Fibroblast of upper back skin (primary cell): ENCODE data around the gene PHACTR1.

Experiments
- DNase-seq: peaks from one replicate; pipeline ENCODE4 v3.0.0-alpha.2; 2013

PHACTR1 gene

GRCh38 chr6:13172291-13172690 is 455.7 kb downstream of the PHACTR1 start:
- DNase-seq: no peak

GRCh38 chr6:13175087-13175486 is 458.5 kb downstream of the PHACTR1 start:
- no peak for DNase-seq

- no peak for DNase-seq
Measured at GRCh38 chr6:13175759-13176158, 459.2 kb downstream of the PHACTR1 start.

GRCh38 chr6:13177664-13178063 is 461.1 kb downstream of the PHACTR1 start:
- no peak for DNase-seq

GRCh38 chr6:13178107-13178506 is 461.5 kb downstream of the PHACTR1 start:
- no peak for DNase-seq

- DNase-seq: no peak
Measured at GRCh38 chr6:13180538-13180937, 464.0 kb downstream of the PHACTR1 start.

GRCh38 chr6:13181393-13181792 is 464.8 kb downstream of the PHACTR1 start:
- no peak for DNase-seq

- DNase-seq: no peak
Measured at GRCh38 chr6:13183415-13184088, 467.0 kb downstream of the PHACTR1 start.

- no peak for DNase-seq
Measured at GRCh38 chr6:13184089-13184468, 467.5 kb downstream of the PHACTR1 start.

GRCh38 chr6:13184547-13184946 is 468.0 kb downstream of the PHACTR1 start:
- no peak for DNase-seq

GRCh38 chr6:13186861-13187260 is 470.3 kb downstream of the PHACTR1 start:
- DNase-seq: no peak

GRCh38 chr6:13187692-13188091 is 471.1 kb downstream of the PHACTR1 start:
- DNase-seq: no peak

GRCh38 chr6:13188306-13188705 is 471.7 kb downstream of the PHACTR1 start:
- no peak for DNase-seq

- DNase-seq: no peak
Measured at GRCh38 chr6:13189710-13190109, 473.1 kb downstream of the PHACTR1 start.

GRCh38 chr6:13190376-13190775 is 473.8 kb downstream of the PHACTR1 start:
- DNase-seq: peak; percentile 19

GRCh38 chr6:13191461-13191860 is 474.9 kb downstream of the PHACTR1 start:
- DNase-seq: no peak

- peak; percentile 71 for DNase-seq
Measured at GRCh38 chr6:13194852-13195251, 478.3 kb downstream of the PHACTR1 start.

GRCh38 chr6:13195803-13196202 is 479.2 kb downstream of the PHACTR1 start:
- no peak for DNase-seq

GRCh38 chr6:13198168-13198567 is 481.6 kb downstream of the PHACTR1 start:
- DNase-seq: no peak

GRCh38 chr6:13201336-13201735 is 484.8 kb downstream of the PHACTR1 start:
- no peak for DNase-seq

GRCh38 chr6:13203145-13203544 is 486.6 kb downstream of the PHACTR1 start:
- no peak for DNase-seq

GRCh38 chr6:13205106-13205505 is 488.5 kb downstream of the PHACTR1 start:
- no peak for DNase-seq

- DNase-seq: no peak
Measured at GRCh38 chr6:13212096-13212495, 495.5 kb downstream of the PHACTR1 start.

- DNase-seq: no peak
Measured at GRCh38 chr6:13212538-13212937, 496.0 kb downstream of the PHACTR1 start.

GRCh38 chr6:13215390-13215789 is 498.8 kb downstream of the PHACTR1 start:
- no peak for DNase-seq
